ENCODE data around the gene TEKT4. TPM values are rescaled to one million over a fixed set of nuclear protein-coding genes. Genes with fewer than 3 reads are reported as not detected.

The TEKT4 gene
- polyA plus RNA-seq, 2 of the 4 experiments (the other 2 are of a cell fraction), result not detected

DNA sequence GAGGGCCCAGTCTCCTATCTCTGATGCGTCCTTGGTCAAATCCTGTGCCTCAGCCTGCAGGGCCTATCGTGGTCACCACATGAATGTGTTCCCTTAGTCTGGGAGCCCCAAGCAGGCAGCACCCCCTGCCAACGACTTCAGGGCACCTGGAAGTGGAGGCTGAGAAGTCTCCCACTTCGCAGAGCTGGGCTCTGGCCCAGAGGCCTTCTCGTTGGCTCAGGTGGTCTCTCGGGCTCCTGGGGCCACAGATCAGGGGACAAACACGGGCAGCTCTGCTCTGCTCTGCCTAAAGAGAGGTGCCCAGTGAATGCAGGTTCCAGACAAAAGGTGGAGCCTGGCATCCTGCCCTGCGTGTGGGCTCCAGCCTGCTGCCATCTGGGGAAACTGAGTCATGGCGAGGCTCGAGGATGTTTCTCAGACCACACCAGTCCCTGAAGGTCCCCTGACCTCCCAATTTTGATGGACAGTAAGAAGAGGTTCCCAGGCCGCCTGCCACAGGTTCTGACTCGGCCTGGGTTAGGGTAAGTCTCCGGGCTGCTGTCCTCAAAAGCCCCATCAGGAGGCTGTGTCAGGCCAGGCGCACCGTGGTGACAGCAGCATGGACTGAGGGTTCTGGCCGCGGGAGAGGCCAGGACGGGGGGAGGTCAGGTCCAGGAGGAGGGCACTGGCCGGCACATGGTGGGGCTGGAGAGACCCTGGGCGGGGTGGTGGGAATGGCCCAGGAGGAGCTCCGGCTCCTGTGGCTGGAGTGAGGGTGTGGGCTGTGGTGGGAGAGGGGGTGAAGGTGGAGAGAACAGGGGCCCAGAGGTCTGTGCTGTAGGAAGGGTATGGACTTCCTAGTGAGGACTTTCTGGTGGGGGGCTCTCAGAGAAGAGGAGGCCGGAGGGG, 1.4 kb upstream of the TEKT4 start (continued):
- TF ChIP-seq USF2 (IDR thresholded peaks at IDR 0.05) (no peak), CEBPB (IDR thresholded peaks at IDR 0.05) (no peak), MAX (IDR thresholded peaks at IDR 0.05) (no peak), ZFP36 (IDR thresholded peaks at IDR 0.05; ENCODE audit: borderline replicate concordance, partially characterized antibody) (no peak), HOXB5 (CRISPR knock-in tag; IDR thresholded peaks at IDR 0.05) (no peak), RCOR1 (IDR thresholded peaks at IDR 0.05; ENCODE audit: low read depth, low read length) (no peak), FOSB (CRISPR knock-in tag; IDR thresholded peaks at IDR 0.05) (no peak)

DNA sequence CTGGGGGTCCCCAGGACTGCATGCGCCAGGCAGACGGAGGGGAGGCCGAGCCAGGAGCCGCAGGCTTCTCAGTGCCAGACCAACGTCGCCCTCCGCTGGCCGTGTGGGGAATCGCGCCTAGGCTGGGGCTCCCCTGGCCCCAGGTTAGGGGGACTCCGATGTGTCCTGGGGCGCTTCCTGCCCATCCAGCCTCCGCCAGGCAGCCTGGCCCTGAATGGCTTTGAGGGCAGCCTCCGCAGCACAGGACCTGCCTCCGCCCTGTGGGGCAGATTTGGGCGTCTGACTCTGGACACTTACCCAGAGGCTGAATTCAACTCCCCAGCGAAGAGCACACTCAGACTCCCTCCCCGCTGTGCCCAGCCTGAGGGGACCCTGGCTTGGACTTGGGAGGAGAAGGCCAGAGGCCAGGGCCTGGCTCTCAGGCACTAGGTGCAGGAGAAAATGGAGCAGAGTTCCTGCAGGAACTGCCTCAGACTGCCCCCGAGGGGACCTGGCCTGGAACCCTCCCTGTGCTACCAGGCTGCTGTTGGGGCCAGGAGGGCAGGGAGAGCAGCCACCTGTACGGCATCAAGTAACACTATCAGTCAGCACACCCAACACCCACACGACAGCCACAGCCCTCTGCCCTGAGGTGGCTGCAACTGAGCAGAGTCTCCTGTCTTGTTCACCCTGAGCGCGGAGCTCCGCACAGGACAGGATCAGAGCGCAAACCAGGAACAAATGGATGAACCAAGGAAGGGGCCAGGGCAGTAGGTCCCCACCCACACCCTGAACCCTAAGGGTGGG, 597 bp upstream of the TEKT4 start:
- FAIRE-seq (no peak), DNase-seq (ENCODE audit: low read depth in 1 of 2, low spot score in 1 of 2) (peak in 1 of 2 experiments; percentile 30), ATAC-seq (peak; percentile 41 to 53; a peak in 5 of 6 replicates)
- ChIA-PET CTCF (interaction anchor here (0.9 to 3.7 kb wide), 3 partner anchors 11 to 86 kb away, joined by 3 to 29 read pairs (median 5); no protein-coding TSS in a partner anchor), POLR2A (no interaction called here)
- Histone ChIP-seq H3K4me3 (no peak overlapping the region; the same call in 2 of the 3 replicates), H3K27ac (no peak overlapping the region), H3K9me3 (no peaks in the 10 kb centered on the region), H3K4me2 (peak overlapping the region; percentile 82), H3K4me1 (no peaks in the 10 kb centered on the region; the same call in 2 of the 3 replicates)
- TF ChIP-seq ZC3H11A (IDR thresholded peaks at IDR 0.05), result no peak
- no peak for TF ChIP-seq HMGXB4 (CRISPR knock-in tag; IDR thresholded peaks at IDR 0.05; ENCODE audit: borderline replicate concordance)
- TF ChIP-seq SMC3 (IDR thresholded peaks at IDR 0.05), result peak; percentile 42
- no peak for TF ChIP-seq ZFP36 (IDR thresholded peaks at IDR 0.05; ENCODE audit: borderline replicate concordance, partially characterized antibody)
- no peak for TF ChIP-seq MYC (IDR thresholded peaks at IDR 0.05; ENCODE audit: borderline replicate concordance, low read length)
- peak; percentile 51 to 60; a peak in 4 of 5 replicates for TF ChIP-seq RAD21 (conservative IDR thresholded peaks at IDR 0.05 in 1 of 2, IDR thresholded peaks at IDR 0.05 in 1 of 2)
- TF ChIP-seq CBX2 (IDR thresholded peaks at IDR 0.05; ENCODE audit: borderline replicate concordance, low read depth), result no peak
- no peak for TF ChIP-seq BCL3 (IDR thresholded peaks at IDR 0.05)
- TF ChIP-seq TP53 (CRISPR knock-in tag; IDR thresholded peaks at IDR 0.05), result no peak
- TF ChIP-seq CEBPB (IDR thresholded peaks at IDR 0.05), result no peak
- TF ChIP-seq HEYL (CRISPR knock-in tag; IDR thresholded peaks at IDR 0.05), result no peak
- no peak for TF ChIP-seq CHD2 (IDR thresholded peaks at IDR 0.05; ENCODE audit: low read length, partially characterized antibody)
- no peak for TF ChIP-seq NFE2L2 (conservative IDR thresholded peaks at IDR 0.05; ENCODE audit: low read length)
- TF ChIP-seq, protein P1, sequence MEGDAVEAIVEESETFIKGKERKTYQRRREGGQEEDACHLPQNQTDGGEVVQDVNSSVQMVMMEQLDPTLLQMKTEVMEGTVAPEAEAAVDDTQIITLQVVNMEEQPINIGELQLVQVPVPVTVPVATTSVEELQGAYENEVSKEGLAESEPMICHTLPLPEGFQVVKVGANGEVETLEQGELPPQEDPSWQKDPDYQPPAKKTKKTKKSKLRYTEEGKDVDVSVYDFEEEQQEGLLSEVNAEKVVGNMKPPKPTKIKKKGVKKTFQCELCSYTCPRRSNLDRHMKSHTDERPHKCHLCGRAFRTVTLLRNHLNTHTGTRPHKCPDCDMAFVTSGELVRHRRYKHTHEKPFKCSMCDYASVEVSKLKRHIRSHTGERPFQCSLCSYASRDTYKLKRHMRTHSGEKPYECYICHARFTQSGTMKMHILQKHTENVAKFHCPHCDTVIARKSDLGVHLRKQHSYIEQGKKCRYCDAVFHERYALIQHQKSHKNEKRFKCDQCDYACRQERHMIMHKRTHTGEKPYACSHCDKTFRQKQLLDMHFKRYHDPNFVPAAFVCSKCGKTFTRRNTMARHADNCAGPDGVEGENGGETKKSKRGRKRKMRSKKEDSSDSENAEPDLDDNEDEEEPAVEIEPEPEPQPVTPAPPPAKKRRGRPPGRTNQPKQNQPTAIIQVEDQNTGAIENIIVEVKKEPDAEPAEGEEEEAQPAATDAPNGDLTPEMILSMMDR (IDR thresholded peaks at IDR 0.05), result peak; percentile 48
- WGBS (ENCODE audit: missing lambda C conversion rate), result 33% methylated on average over 16 of the region's 25 CpGs
